Measurements from ENCODE around the gene CCDC197. TPM values are rescaled to one million over a fixed set of nuclear protein-coding genes. Genes with fewer than 3 reads are reported as not detected.

The CCDC197 gene
- total RNA-seq, 1 donor = not detected

GRCh38 chr14:94024549-94024948, 27.4 kb downstream of the CCDC197 start:
- TF ChIP-seq, protein P1, sequence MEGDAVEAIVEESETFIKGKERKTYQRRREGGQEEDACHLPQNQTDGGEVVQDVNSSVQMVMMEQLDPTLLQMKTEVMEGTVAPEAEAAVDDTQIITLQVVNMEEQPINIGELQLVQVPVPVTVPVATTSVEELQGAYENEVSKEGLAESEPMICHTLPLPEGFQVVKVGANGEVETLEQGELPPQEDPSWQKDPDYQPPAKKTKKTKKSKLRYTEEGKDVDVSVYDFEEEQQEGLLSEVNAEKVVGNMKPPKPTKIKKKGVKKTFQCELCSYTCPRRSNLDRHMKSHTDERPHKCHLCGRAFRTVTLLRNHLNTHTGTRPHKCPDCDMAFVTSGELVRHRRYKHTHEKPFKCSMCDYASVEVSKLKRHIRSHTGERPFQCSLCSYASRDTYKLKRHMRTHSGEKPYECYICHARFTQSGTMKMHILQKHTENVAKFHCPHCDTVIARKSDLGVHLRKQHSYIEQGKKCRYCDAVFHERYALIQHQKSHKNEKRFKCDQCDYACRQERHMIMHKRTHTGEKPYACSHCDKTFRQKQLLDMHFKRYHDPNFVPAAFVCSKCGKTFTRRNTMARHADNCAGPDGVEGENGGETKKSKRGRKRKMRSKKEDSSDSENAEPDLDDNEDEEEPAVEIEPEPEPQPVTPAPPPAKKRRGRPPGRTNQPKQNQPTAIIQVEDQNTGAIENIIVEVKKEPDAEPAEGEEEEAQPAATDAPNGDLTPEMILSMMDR (IDR thresholded peaks at IDR 0.05; ENCODE audit: insufficient read depth, low read depth, low read length) = no peak
- H3K4me3 ChIP-seq (ENCODE audit: low read depth, low read length) = no peak overlapping the region
- no peak for DNase-seq (ENCODE audit: low read depth)

- TF ChIP-seq, protein P1 (IDR thresholded peaks at IDR 0.05; ENCODE audit: insufficient read depth, low read depth, low read length) = no peak
- DNase-seq (ENCODE audit: low read depth) = no peak
- peak overlapping the region; percentile 70 for H3K4me3 ChIP-seq (ENCODE audit: low read depth, low read length)
These were observed 28.6 kb downstream of the CCDC197 start for GRCh38 chr14:94025720-94026119.

DNA sequence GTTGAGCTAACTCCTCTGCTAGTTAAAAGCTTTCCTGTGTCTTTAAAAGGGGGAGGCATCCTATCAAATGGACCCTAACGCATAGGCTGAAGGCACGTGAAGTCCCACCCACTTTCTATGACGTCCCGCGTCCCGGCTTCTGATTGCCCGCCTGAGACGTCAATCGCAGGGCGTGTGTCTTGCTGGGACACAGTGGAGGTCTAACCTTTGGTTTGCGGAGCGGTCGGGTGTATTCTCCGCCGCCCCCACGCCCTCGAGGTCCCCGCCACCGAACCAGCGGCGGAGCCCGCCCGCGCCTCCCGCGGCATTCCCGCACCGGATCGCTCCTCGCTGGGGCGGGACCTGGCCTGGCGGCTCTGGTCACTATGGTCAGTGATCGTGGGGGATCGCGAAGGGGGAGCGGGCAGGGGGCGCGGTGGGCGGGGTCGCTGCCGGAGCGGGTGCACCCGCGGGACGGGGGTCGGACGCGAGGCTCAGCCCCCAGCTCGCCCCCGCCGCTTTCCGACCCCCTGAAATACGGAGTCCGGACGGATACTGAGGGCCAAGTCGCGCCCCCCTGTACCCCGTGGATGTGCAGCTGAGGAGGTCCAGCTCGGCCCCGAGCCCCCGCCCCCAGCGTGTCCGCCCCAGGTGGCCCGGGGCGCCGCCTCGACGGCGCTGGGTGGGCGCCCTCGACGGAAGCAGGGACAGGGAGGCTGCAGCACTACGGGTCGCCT, 29.2 kb downstream of the CCDC197 start, which contains the start of gene OTUB2:
TSS of gene OTUB2 (plus strand) at position 168 of the 716 bp plus-strand sequence. CDS start at position 366, 198 bp downstream.
- peak within 1 kb of the TSS; percentile 70 for H3K4me3 ChIP-seq (ENCODE audit: low read depth, low read length)
- TF ChIP-seq, protein P1 (IDR thresholded peaks at IDR 0.05; ENCODE audit: insufficient read depth, low read depth, low read length) = no peak
- peak; percentile 98 for DNase-seq (ENCODE audit: low read depth)

- TF ChIP-seq, protein P1 (IDR thresholded peaks at IDR 0.05; ENCODE audit: insufficient read depth, low read depth, low read length) = no peak
- no peak for DNase-seq (ENCODE audit: low read depth)
- peak overlapping the region; percentile 70 for H3K4me3 ChIP-seq (ENCODE audit: low read depth, low read length)
These were observed 29.9 kb downstream of the CCDC197 start for GRCh38 chr14:94026889-94027469.

DNA sequence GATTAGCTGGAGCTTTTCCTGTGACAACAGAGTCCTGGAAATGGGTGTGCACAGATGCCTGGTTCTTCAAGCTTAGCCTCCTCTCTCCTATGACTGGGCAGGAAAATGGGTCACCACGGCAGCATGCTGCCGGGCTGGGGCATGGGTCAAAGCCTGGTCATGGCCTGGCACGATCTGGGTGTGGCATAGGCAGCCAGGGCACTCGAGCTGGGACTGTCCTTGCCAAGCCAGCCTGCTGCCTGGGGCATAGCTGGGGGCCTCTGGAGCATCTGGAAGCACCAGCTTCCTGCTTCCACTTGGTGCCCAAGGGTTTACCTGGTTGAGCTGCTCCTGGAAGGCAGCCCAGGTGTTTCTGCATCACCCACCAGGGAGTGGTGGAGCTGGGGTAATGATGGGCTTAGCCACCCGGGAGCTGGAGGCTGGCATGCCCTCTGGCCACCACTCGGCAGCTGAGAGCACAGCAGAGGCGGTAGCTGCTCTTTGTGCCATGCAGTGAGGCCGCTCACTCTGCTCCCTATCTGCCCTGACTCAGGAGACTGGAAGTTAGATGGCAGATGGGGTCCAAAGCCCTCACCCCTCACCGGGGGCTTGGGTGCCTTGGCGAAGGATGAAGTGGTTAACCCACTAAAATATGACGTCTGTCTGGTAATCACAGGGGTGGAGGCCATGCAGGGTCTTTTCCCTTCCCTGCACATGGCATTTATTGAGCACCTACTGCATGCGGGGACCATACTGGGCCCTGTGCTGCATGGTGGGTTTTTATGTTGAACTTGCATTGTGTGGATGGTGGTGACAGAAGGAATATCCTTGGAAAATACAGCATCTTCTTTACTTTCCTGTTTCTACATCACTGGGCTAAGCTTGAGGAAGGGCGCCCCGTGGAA, 30.7 kb downstream of the CCDC197 start:
- no peak overlapping the region for H3K4me3 ChIP-seq (ENCODE audit: low read depth, low read length)
- DNase-seq (ENCODE audit: low read depth) = no peak
- TF ChIP-seq, protein P1 (IDR thresholded peaks at IDR 0.05; ENCODE audit: insufficient read depth, low read depth, low read length) = no peak

- TF ChIP-seq, protein P1 (IDR thresholded peaks at IDR 0.05; ENCODE audit: insufficient read depth, low read depth, low read length) = no peak
- no peak for DNase-seq (ENCODE audit: low read depth)
- no peak overlapping the region for H3K4me3 ChIP-seq (ENCODE audit: low read depth, low read length)
These were observed 31.3 kb downstream of the CCDC197 start for GRCh38 chr14:94028450-94028826.

Measured in fibroblast of villous mesenchyme (primary cell).